GM18520 (cell line): Measurements from ENCODE around the gene ST6GALNAC1.
A peak's percentile ranks its signal among the peaks of the same experiment; 100 is the strongest.

Experiments
- ATAC-seq: cut with Tn5 transposase; IDR thresholded peaks from one replicate; pipeline ENCODE4 v1.9.1; 2021; ENCODE audit not compliant: unreplicated experiment

The ST6GALNAC1 gene

DNA sequence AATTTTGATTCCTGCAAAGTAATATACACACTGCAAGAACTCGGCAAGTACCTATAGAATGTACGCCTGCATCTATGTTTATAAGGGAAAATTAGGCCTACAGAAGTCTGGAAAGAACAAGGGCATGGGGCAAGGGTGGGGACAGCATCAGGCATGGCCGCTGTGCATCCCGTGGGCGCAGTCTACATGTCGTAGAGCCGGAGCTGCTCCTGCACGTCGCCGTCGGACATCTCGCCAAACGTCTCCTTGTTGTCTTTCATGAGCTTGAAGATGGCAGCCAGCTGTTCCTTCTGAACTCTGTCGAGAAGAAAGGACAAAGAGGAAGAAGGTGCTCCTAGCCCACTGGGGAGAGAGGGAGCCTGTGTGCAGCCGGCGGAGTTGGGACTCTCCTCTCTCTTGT is 33.8 kb upstream of the ST6GALNAC1 start:
- ATAC-seq: no peak

- ATAC-seq: no peak
Measured at GRCh38 chr17:76676629-76677028, 33.1 kb upstream of the ST6GALNAC1 start.

DNA sequence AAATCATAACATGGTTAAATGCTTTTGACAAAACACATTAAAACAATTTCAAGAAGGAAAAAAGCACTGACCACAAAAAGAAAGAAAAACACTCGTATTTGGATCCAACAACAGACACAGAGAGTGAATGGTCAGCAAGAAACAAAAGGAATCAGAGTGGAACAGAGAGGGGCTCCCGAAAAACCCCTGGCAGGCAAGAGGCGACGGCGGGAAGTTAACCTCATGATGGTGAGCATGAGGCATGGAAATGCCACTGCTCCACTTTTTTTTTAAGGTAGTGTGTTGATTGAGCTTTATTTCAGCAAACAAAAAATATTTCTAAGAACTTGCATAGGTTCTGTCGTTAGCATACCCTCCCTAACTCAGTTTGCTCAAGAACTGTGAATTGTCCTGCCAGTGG is 32.1 kb upstream of the ST6GALNAC1 start:
- no peak for ATAC-seq

- ATAC-seq: no peak
Measured at GRCh38 chr17:76674600-76674999, 31.0 kb upstream of the ST6GALNAC1 start.

- no peak for ATAC-seq
Measured at GRCh38 chr17:76673729-76674128, 30.2 kb upstream of the ST6GALNAC1 start.

DNA sequence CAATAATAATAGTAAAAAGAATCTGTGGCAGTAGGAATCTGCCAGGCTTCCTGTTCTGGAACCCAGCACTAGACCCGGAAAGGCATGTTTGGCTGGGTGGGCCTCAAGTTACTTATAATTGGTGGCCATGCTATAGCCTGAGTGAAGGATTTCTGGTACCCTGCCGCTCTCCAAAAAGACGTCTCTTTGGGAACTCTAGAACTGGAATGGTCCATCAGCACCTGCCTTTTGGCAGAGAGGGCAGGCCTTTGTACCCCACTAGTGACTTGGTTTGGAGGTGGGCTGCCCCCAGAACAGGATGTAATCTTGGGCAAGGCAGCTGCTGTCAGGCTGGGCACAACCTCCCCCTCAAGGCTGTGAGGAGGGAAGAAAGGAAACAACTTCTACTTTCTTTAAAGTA is 29.3 kb upstream of the ST6GALNAC1 start:
- no peak for ATAC-seq

DNA sequence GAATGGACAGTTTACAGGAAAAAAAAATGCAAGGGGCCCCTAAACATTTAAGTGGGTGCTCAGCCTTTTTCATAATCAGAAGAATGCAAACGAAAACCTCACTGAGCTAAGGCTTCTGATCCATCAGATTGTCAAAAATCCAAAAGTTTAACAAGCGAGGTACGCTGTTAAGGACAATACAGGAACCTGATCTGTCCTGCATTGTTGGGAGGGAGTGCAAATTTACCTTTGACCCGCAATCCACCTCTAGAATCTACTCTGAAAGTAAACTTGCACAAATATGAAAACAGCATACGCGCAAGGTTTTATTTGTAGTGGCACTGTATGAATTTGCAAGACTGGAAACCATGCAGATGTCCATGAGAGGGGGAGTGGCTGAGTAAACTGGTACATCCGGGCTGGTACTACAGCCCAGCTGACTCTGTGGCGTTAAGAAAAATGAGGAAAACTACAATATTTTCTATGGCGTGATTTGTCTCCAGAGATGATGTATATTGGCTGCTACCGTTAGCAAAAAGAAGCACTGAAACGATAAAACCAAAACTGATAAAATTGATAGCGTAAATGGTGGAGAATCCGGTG is 28.8 kb upstream of the ST6GALNAC1 start:
- ATAC-seq: no peak

DNA sequence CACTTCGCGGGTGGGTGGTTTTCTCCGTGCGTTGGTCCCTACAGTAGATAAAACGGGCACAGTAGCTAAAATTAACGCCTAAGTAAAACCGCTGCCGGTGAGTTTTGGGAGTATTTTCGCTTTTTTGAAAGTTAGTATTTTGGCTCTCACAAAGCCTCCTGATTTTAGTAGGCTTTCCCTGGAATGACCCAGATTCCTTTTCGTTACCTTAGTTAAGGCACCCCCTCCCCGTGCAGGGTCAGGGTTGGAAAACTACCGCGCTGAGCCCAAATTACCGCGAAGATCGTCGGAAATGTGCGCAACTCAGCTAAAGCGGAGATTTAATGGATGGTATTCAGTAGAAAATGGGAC is 28.3 kb upstream of the ST6GALNAC1 start:
- ATAC-seq: no peak

GRCh38 chr17:76671123-76671911 is 27.8 kb upstream of the ST6GALNAC1 start:
- peak; percentile 97 for ATAC-seq

GRCh38 chr17:76670718-76671122 is 27.2 kb upstream of the ST6GALNAC1 start:
- ATAC-seq: no peak

DNA sequence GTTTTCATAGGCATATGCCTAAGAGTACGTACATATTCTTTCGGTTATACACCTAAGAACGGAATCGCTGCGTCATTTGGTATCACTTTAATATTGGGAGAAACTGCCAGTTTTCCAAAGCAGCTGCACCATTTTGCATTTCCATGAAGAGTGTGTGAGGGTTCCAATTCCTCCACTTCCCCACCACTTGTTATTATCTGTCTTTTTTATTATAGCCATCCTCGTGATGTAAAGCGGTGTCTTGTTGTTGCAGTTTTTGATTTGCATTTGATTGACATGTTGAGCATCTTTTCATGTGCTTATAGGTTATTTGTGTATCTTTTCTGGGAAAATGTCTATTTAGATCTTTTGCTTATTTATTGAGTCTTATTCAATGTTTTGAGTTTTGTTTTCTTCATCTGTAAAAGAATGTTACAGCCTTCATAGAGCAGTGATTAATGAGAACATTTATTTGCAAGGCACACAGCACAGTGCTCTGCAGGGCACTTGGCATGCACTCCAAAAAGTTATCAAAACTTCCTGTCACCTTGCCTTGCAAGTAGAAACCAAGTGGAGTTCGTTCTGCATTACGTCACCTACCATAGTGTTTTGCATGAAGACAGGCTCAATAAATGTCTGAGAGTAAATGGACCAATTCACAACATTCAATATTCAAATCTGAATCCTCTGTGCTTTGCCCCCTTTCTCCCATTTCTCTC is 26.6 kb upstream of the ST6GALNAC1 start:
- ATAC-seq: no peak

DNA sequence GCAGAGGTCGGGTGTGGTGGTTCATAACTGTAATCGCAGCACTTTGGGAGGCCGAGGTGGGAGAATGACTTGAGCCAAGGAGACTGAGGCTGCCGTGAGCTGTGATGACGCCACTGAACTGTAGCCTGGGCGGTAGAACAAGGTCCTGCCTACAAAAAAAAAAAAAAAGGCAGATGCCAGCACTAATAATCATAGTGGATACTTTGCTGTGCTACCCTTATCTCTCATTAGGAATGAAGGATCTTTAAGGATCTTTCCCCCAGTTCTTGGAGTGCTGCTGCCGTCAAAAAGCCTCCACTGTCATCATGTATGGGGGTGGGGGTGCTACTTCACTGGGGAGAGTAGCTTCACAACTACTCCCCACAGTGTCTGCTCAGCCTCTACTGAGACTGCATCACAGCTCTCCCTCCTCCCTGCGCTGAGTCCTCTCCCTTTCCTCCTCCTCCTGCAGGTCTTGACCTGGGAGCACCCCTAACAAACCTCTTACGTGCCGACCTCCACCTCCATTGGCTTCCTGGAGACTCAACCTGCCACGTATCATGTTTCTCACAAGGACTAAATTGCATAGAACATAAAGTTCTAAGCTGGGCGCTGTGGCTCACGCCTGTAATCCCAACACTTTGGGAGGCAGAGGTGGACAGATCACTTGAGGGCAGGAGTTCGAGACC is 24.4 kb upstream of the ST6GALNAC1 start:
- no peak for ATAC-seq

GRCh38 chr17:76667491-76667755 is 23.9 kb upstream of the ST6GALNAC1 start:
- ATAC-seq: no peak

- ATAC-seq: no peak
Measured at GRCh38 chr17:76660656-76661042, 17.1 kb upstream of the ST6GALNAC1 start.

DNA sequence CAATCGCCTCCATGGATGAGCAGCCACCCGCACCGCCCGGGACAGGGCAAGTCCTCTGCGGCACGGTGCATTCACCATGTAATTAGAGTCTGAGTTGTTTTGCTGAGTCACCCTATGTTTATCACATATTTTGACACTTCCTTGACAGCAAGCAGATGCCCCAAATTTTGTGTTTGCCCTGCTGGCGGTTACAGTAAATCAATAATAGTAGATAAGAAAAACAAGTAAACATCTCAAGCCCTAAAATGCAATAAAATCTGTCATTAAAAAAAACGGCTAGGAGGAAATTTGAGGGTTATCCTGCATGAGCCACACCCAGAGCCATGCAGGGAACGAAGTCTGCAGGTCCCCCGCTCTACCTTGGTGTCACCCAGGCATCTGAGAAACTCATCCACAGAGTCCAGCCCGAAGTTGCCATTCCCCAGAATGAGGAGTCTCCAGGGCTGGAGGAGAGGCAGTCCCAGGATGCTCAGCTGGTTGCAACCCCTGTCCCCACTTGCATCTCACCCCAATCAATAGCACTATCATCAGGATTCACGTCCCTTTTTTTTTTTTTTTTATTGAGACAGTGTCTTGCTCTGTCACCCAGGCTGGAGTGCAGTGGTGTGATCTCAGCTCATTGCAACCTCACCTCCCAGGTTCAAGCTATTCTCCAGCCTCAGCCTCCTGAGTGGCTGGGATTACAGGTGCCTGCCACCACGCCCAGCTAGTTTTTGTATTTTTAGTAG is 16.5 kb upstream of the ST6GALNAC1 start:
- no peak for ATAC-seq

DNA sequence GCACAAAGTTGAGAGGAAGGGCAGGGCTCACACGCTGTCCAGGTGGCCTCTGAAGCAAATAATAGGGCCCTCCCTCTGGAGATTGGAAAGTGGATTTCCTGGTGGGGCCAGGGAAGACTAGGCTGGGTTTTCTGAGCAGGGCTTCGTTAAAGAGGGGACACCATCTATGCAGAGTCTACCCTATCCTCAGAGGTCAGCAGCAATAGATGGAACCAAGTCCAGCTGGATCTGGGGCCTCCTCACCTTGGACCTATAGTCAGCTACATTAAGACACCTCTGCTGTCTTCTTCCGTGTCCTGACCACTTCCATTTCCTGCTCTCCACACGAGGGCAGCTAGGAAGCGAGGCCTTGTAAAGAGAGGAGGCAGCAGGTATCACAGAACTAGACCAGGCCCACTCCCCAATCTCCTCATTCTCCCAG is 14.7 kb upstream of the ST6GALNAC1 start:
- no peak for ATAC-seq

- no peak for ATAC-seq
Measured at GRCh38 chr17:76657505-76658241, 14.1 kb upstream of the ST6GALNAC1 start.

DNA sequence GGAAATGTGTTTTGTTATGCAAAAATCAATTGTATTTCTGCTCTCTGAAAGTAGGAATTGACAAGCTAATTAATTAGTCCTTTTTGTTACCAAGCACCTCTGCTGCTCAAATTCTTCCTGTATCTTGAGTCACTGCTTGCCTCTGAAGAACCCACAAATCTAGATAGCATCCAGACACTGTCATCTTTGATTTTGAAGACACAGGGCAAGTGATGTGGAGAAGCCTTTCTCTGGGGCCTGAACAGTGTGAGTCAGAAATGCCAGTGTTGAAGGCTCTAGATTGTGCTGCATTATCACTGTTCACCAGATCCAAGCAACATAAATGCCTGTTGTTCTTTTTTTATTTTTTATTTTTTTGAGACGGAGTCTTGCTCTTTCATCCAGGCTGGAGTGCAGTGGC is 10.9 kb upstream of the ST6GALNAC1 start:
- ATAC-seq: no peak

DNA sequence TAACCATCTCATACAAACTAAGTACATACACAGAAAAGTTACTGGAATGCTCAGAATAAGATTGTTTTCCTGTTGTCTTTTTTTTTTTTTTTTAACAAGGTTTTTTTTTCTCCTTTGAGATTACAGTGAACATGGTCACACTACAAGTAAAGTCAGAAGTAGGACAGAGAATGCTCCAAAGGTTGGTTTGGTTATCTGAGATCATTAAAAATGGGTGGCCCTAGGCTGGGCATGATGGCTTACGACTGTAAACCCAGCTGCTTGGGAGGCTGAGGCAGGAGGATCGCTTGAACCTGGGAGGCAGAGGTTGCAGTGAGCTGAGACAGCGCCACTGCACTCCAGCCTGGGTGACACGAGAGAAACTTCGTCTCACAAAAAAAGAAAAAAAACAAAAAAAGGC is 6.9 kb upstream of the ST6GALNAC1 start:
- no peak for ATAC-seq

- no peak for ATAC-seq
Measured at GRCh38 chr17:76646712-76647111, 3.2 kb upstream of the ST6GALNAC1 start.

DNA sequence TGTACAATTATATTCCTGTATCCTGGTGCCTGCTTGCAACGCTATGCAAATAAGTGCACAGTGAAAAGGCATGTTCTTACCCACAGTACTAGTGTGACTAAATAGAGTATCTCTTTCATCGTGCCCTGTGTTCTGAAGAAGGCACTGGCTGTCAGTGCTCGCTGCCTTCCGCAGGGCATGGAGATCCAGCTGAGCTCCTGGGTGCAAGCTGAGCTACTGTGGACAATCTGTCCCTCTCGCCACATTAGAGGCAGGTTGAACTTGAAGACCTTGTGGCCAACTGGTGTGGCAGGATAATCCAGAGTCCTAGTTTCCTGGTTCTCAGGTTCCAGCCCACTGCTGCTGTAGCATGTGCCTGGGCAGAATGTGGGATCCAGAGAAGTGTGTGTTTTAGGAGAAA is 1.9 kb upstream of the ST6GALNAC1 start:
- ATAC-seq: no peak
